Measurements from ENCODE around the gene IFNG-AS1.

The IFNG-AS1 gene

GRCh38 chr12:67968725-67969124 lies 20.5 kb upstream of the IFNG-AS1 start:
- POLR2A ChIA-PET, result no interaction called here
- TF ChIP-seq CTCF (IDR thresholded peaks at IDR 0.05; ENCODE audit: control extremely low read depth, extremely low read depth, low read depth, missing control alignments), result no peak
- DNase-seq (ENCODE audit: extremely low spot score), result no peak
- CTCF ChIA-PET, result interaction anchor here (1.3 kb wide), 2 partner anchors 16 to 21 kb away, joined by 3 to 8 read pairs; partner anchors contain the start of gene IFNG-AS1

DNA sequence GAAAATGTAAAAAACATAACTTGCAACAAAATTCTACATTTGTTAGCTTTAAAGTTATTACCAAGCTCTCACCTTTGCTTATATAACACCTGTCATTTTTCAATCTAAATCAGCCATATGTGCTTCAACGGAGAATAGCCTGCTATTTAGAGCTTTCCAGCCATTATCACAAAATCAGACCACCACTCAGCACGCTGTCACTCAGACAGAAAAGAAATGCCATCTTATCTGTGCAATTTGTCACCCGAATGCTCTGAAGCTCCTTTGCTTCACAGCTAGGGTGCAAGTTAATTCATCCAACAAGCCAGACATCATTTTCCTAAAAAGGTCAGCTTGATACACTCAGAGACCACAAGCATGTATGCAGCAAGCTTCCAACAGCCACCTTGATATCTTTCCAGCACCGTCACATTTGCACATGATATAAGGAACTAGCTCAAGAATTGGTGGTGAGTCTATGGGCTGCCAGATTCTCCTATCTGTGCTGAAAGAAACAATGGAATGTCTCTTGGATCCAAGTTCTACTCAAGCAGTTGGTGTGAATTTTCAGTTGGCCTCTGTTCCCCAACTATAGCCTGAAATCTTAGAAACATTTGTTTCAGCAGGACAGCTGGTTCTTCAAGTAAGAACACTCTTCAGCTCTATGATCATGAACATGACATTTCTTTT lies 20.0 kb upstream of the IFNG-AS1 start:
- DNase-seq (ENCODE audit: extremely low spot score), result no peak
- ChIA-PET CTCF (interaction anchor here (1.3 kb wide), 2 partner anchors 15 to 21 kb away, joined by 3 to 8 read pairs; partner anchors contain the start of gene IFNG-AS1), POLR2A (no interaction called here)
- TF ChIP-seq CTCF (IDR thresholded peaks at IDR 0.05; ENCODE audit: control extremely low read depth, extremely low read depth, low read depth, missing control alignments), result no peak

DNA sequence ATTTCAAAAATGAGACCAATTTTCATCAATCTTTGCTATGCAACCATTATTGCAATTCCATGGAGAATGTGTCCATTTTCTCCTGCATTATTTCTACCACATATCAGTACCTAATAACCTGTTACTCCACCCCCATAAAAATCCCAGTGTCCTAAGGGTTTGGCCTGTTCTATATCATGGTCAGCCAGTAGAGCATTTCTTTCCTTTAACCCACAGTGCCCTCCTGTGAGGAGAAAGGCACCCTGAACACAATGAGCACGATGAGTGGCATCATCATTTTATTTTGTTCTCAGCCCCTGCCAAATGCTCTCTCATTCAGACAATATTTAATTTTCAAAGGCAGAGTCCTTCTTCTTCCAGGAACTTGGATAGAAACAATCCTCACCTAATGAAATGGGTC lies 11.6 kb upstream of the IFNG-AS1 start:
- ChIA-PET CTCF (no interaction called here), POLR2A (no interaction called here)
- DNase-seq (ENCODE audit: extremely low spot score), result no peak
- TF ChIP-seq CTCF (IDR thresholded peaks at IDR 0.05; ENCODE audit: control extremely low read depth, extremely low read depth, low read depth, missing control alignments), result no peak

DNA sequence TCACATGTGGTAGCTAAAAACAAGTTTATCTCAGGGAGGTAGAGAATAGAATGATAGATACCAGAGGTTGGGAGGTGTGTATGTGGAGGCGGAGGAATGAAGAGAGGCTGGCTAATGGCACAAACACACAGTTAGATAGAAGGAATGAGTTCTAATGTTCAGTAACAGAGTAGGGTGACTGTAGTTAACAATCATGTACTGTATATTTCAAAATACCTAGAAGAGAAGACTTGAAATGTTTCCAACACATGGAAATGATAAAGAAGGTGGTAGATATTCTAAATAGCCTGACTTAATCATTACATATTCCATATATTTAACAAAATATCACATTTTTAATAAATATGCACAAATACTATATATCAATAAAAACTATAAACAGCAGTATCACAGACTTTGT lies 8.9 kb upstream of the IFNG-AS1 start:
- ChIA-PET CTCF (no interaction called here), POLR2A (no interaction called here)
- TF ChIP-seq CTCF (IDR thresholded peaks at IDR 0.05; ENCODE audit: control extremely low read depth, extremely low read depth, low read depth, missing control alignments), result no peak
- DNase-seq (ENCODE audit: extremely low spot score), result no peak

DNA sequence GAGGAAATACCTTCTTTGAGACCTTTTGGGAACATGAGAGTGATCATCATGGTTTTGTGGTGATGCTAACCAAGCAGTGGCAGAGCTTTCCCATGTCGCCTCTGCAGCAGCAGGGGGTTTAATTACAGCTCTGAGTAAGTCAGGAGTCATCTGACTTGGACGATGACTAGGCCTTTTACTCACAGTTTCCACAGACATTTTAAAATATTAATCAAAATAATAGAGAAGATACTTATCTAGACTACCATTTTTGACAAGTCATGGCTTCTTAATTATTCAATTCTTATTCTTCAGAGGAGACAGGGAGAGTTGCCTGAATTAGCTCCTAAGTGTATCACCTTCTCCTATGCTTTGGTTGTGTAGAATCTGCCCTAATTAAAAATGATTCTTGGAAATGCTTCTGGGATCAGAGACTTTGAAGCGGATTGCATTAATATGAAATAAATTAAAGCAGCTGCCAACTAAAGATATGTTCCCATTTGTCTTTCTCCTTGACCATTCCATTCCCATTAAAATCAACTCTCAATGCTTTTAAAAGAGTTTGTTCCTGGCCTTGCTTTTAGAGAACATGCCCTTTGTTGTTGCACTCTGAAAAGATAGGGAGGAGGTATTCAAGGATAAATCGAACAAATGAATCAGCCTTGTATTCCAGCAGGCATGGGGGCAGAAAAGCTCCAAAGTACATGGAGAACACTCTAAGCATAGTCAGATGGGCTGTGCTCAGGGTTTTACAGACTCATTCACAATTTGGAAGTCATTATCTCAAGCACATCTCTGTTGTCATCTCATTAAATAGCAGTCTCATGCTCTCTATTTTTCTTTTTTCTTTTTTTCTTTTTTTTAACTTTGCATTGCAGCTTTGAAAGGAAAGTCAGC lies 7.7 kb upstream of the IFNG-AS1 start:
- DNase-seq (ENCODE audit: extremely low spot score), result no peak
- CTCF ChIA-PET, result no interaction called here
- POLR2A ChIA-PET, result no interaction called here
- TF ChIP-seq CTCF (IDR thresholded peaks at IDR 0.05; ENCODE audit: control extremely low read depth, extremely low read depth, low read depth, missing control alignments), result no peak

- ChIA-PET CTCF (no interaction called here), POLR2A (no interaction called here)
- TF ChIP-seq CTCF (IDR thresholded peaks at IDR 0.05; ENCODE audit: control extremely low read depth, extremely low read depth, low read depth, missing control alignments), result no peak
- DNase-seq (ENCODE audit: extremely low spot score), result no peak
Measured at GRCh38 chr12:67982164-67982563, 7.1 kb upstream of the IFNG-AS1 start.
